Mononuclear cell (primary cell): ENCODE results near the gene DHDH. TPM values are rescaled to one million over a fixed set of nuclear protein-coding genes. Genes with fewer than 3 reads are reported as not detected.
"Not testable (repeated sequence)": the region's sequence is repeated elsewhere in the genome, so short reads cannot be mapped to it uniquely, and the experiment has no call there.

Experiments used
- H3K27me3 ChIP-seq: 2 replicates; pipeline ENCODE4 v1.6.0; 2011; ENCODE audit warnings: low read length, control low read depth; ENCODE audit not compliant: insufficient read depth
- H3K4me1 ChIP-seq: 2 replicates; pipeline ENCODE4 v1.5.1; 2011; ENCODE audit warnings: mild to moderate bottlenecking, low read length, control low read depth; ENCODE audit not compliant: insufficient read depth
- H3K4me3 ChIP-seq: 2 replicates; pipeline ENCODE4 v1.5.1; 2011; ENCODE audit warnings: mild to moderate bottlenecking, low read length, moderate library complexity
- H3K9me3 ChIP-seq: 2 replicates; pipeline ENCODE4 v1.5.1; 2011; ENCODE audit warnings: low read depth, mild to moderate bottlenecking, control low read depth, low read length
- total RNA-seq: library from RNA; depleted of rRNA; stranded (reverse); fragments of >200 nt; gene quantifications from one replicate; pipeline ENCODE4 v1.2.3, GENCODE V29; 2012

DHDH gene
- total RNA-seq: 0.21 TPM

- H3K4me3 ChIP-seq: peak within 1 kb of the TSS; percentile 29
- no peaks in the 10 kb centered on the region for H3K9me3 ChIP-seq
- H3K4me1 ChIP-seq: peaks cover 16% of the 10 kb centered on the region
- peaks cover 11% of the 10 kb centered on the region for H3K27me3 ChIP-seq
Measured at GRCh38 chr19:48933382-48933932, at the start of gene DHDH. DHDH (plus strand) TSS chr19:48933699; CDS start chr19:48933722, 23 bp downstream.

- H3K27me3 ChIP-seq: no peaks in the 10 kb centered on the region
- no peaks in the 10 kb centered on the region for H3K9me3 ChIP-seq
- no peak overlapping the region for H3K4me3 ChIP-seq
- H3K4me1 ChIP-seq: peaks cover 11% of the 10 kb centered on the region
Measured at GRCh38 chr19:48883726-48884125, 49.8 kb upstream of the DHDH start.

GRCh38 chr19:48887861-48888612, 45.5 kb upstream of the DHDH start:
- no peak overlapping the region for H3K4me3 ChIP-seq
- H3K4me1 ChIP-seq: no peaks in the 10 kb centered on the region
- H3K27me3 ChIP-seq: no peaks in the 10 kb centered on the region
- H3K9me3 ChIP-seq: no peaks in the 10 kb centered on the region

GRCh38 chr19:48889496-48889895, 44.0 kb upstream of the DHDH start:
- H3K9me3 ChIP-seq, H3K27me3 ChIP-seq, H3K4me1 ChIP-seq, H3K4me3 ChIP-seq: not testable (repeated sequence)

- no peak overlapping the region for H3K4me3 ChIP-seq
- no peaks in the 10 kb centered on the region for H3K4me1 ChIP-seq
Measured at GRCh38 chr19:48890551-48890950, 42.9 kb upstream of the DHDH start.

GRCh38 chr19:48895226-48895625, 38.3 kb upstream of the DHDH start:
- Histone ChIP-seq H3K27me3 (peaks cover 16% of the 10 kb centered on the region), H3K9me3 (no peaks in the 10 kb centered on the region), H3K4me1 (peaks cover 11% of the 10 kb centered on the region), H3K4me3 (no peak overlapping the region)

More at GRCh38 chr19:48890551-48890950, 42.9 kb upstream of the DHDH start:
- Histone ChIP-seq H3K27me3 (peaks cover 15% of the 10 kb centered on the region), H3K9me3 (no peaks in the 10 kb centered on the region)

GRCh38 chr19:48896191-48896720, 37.2 kb upstream of the DHDH start:
- H3K4me3 ChIP-seq: no peak overlapping the region
- no peaks in the 10 kb centered on the region for H3K9me3 ChIP-seq
- peaks cover 20% of the 10 kb centered on the region for H3K4me1 ChIP-seq
- peaks cover 16% of the 10 kb centered on the region for H3K27me3 ChIP-seq

GRCh38 chr19:48897181-48897580, 36.3 kb upstream of the DHDH start:
- no peak overlapping the region for H3K4me3 ChIP-seq
- H3K9me3 ChIP-seq: no peaks in the 10 kb centered on the region
- H3K4me1 ChIP-seq: peaks cover 29% of the 10 kb centered on the region
- H3K27me3 ChIP-seq: peaks cover 16% of the 10 kb centered on the region

- not testable (repeated sequence) for H3K9me3 ChIP-seq
- Histone ChIP-seq H3K27me3 (peaks cover 12% of the 10 kb centered on the region), H3K4me1 (peaks cover 38% of the 10 kb centered on the region), H3K4me3 (peak overlapping the region; percentile 97)
Measured at GRCh38 chr19:48899386-48899749, 34.1 kb upstream of the DHDH start.

GRCh38 chr19:48899781-48900476, 33.6 kb upstream of the DHDH start, which contains the start of gene NUCB1:
NUCB1 (plus strand) TSS chr19:48900312; CDS start chr19:48900797, 485 bp downstream.
- H3K4me1 ChIP-seq: peaks cover 38% of the 10 kb centered on the region
- no peaks in the 10 kb centered on the region for H3K9me3 ChIP-seq
- peaks cover 6% of the 10 kb centered on the region for H3K27me3 ChIP-seq
- peak within 1 kb of the TSS; percentile 97 for H3K4me3 ChIP-seq

GRCh38 chr19:48900477-48901406, 32.8 kb upstream of the DHDH start:
- Histone ChIP-seq H3K4me1 (peaks cover 38% of the 10 kb centered on the region), H3K9me3 (no peaks in the 10 kb centered on the region), H3K4me3 (peak overlapping the region; percentile 97), H3K27me3 (no peaks in the 10 kb centered on the region)

GRCh38 chr19:48902291-48902690, 31.2 kb upstream of the DHDH start:
- peaks cover 34% of the 10 kb centered on the region for H3K4me1 ChIP-seq
- H3K27me3 ChIP-seq, H3K4me3 ChIP-seq, H3K9me3 ChIP-seq: not testable (repeated sequence)

GRCh38 chr19:48903788-48904187, 29.7 kb upstream of the DHDH start:
- not testable (repeated sequence) for H3K9me3 ChIP-seq, H3K4me3 ChIP-seq, H3K27me3 ChIP-seq
- peaks cover 37% of the 10 kb centered on the region for H3K4me1 ChIP-seq

- H3K27me3 ChIP-seq: no peaks in the 10 kb centered on the region
- H3K4me1 ChIP-seq: peaks cover 27% of the 10 kb centered on the region
- no peaks in the 10 kb centered on the region for H3K9me3 ChIP-seq
- no peak overlapping the region for H3K4me3 ChIP-seq
Measured at GRCh38 chr19:48905664-48906063, 27.8 kb upstream of the DHDH start.
